PC-3 (cell line): Measurements from ENCODE around the gene METTL17. TPM values are rescaled to one million over a fixed set of nuclear protein-coding genes. Genes with fewer than 3 reads are reported as not detected.

Experiments
- ATAC-seq: fragments of 200-7000 bp; cut with Tn5 transposase; 2 replicates; pipeline ENCODE4 v1.9.1; 2020; ENCODE audit warnings: mild to moderate bottlenecking, moderate library complexity
- BruUV-seq: library from RNA; stranded (reverse); fragments of 400-500 nt; replicated peaks from 2 replicates; lab custom pipeline; 2021; lab: Mats Ljungman, UMichigan
- CTCF ChIA-PET: fragments of 300-600 bp; sonication (Branson Sonifier 250); formaldehyde crosslinking; loops from one replicate; lab custom pipeline; 2022; ENCODE audit warnings: antibody characterized with exemption; lab: Charles Lee
- POLR2A ChIA-PET: fragments of 300-600 bp; sonication (Branson Sonifier 250); formaldehyde crosslinking; loops from one replicate; lab custom pipeline; 2022; ENCODE audit warnings: antibody characterized with exemption; ENCODE audit not compliant: unreplicated experiment; lab: Charles Lee
- DNase-seq: peaks from one replicate; pipeline ENCODE4 v3.0.0-alpha.2; 2015
- H2AFZ ChIP-seq: fragments of 300-600 bp; sonication (generic); 2 replicates; pipeline ENCODE4 v1.6.0; 2016; ENCODE audit warnings: antibody characterized with exemption, low read length
- H3F3A ChIP-seq: fragments of 300-600 bp; sonication (generic); one replicate; pipeline ENCODE4 v1.6.0; 2017; ENCODE audit warnings: antibody characterized with exemption, low read length, control low read depth, mild to moderate bottlenecking; ENCODE audit not compliant: unreplicated experiment
- H3K27ac ChIP-seq: fragments of 300-600 bp; sonication (generic); 2 replicates; pipeline ENCODE4 v1.5.1; 2016; ENCODE audit warnings: mild to moderate bottlenecking, low read length
- H3K27me3 ChIP-seq: fragments of 300-600 bp; sonication (generic); 2 replicates; pipeline ENCODE4 v1.6.1; 2016; ENCODE audit warnings: low read length, mixed read lengths
- H3K36me3 ChIP-seq: fragments of 300-600 bp; sonication (generic); 2 replicates; pipeline ENCODE4 v1.6.1; 2016; ENCODE audit warnings: low read depth, mixed run types, low read length, mixed read lengths
- H3K4me1 ChIP-seq: fragments of 300-600 bp; sonication (generic); 2 replicates; pipeline ENCODE4 v1.5.1; 2016; ENCODE audit warnings: low read length; ENCODE audit not compliant: insufficient read depth
- H3K4me2 ChIP-seq: fragments of 300-600 bp; sonication (generic); 2 replicates; pipeline ENCODE4 v1.6.0; 2016; ENCODE audit warnings: low read length
- H3K4me3 ChIP-seq: fragments of 300-600 bp; sonication (generic); 2 replicates; pipeline ENCODE4 v1.5.1; 2016; ENCODE audit warnings: mild to moderate bottlenecking, low read length, mixed read lengths
- H3K79me2 ChIP-seq: fragments of 300-600 bp; sonication (generic); 2 replicates; pipeline ENCODE4 v1.6.1; 2017; ENCODE audit warnings: low read length, mixed read lengths
- H3K9ac ChIP-seq: fragments of 300-600 bp; sonication (generic); 2 replicates; pipeline ENCODE4 v1.6.0; 2016; ENCODE audit warnings: mild to moderate bottlenecking, low read length
- H3K9me2 ChIP-seq: fragments of 300-600 bp; sonication (generic); replicated peaks from 2 replicates; pipeline ENCODE4 v1.6.1; 2016; ENCODE audit warnings: mixed run types, low read length, mixed read lengths
- H3K9me3 ChIP-seq: fragments of 300-600 bp; sonication (generic); 2 replicates; pipeline ENCODE4 v1.6.1; 2016; ENCODE audit warnings: low read length, mixed read lengths
- H4K20me1 ChIP-seq: fragments of 300-600 bp; sonication (generic); 2 replicates; pipeline ENCODE4 v1.6.1; 2016; ENCODE audit warnings: low read length, mixed read lengths
- CTCF ChIP-seq: fragments of 300-600 bp; sonication (generic); conservative IDR thresholded peaks from 2 replicates; pipeline ENCODE4 v1.5.1; 2017; ENCODE audit warnings: antibody characterized with exemption, low read depth, mild to moderate bottlenecking, low read length
- EZH2 ChIP-seq: fragments of 300-600 bp; sonication (generic); IDR thresholded peaks from one replicate; pipeline ENCODE4 v1.6.1; 2017; ENCODE audit warnings: antibody characterized with exemption, mild to moderate bottlenecking, low read length; ENCODE audit not compliant: unreplicated experiment
- EZH2phosphoT487 ChIP-seq: fragments of 300-600 bp; sonication (generic); IDR thresholded peaks from 2 replicates; pipeline ENCODE4 v1.6.1; 2018; ENCODE audit warnings: mild to moderate bottlenecking, antibody characterized with exemption, low read length, borderline replicate concordance
- intact Hi-C: fragments of 100-400 bp; cut with micrococcal nuclease; formaldehyde crosslinking; loops from 2 replicates; pipeline ENCODE4 v1.9.0; 2023
- total RNA-seq: library from RNA; depleted of rRNA; stranded (reverse); fragments of >200 nt; gene quantifications from 2 replicates; pipeline ENCODE4 v1.2.3, GENCODE V29; 2014

Gene METTL17
- total RNA-seq, 1 experiment from 2014 or later = 99.0 TPM

GRCh38 chr14:20986811-20987210 is 3.0 kb upstream of the METTL17 start:
- TF ChIP-seq EZH2 = no peak
- TF ChIP-seq CTCF = no peak
- no peak for TF ChIP-seq EZH2phosphoT487
- peak; percentile 95 for DNase-seq
- Histone ChIP-seq H3K9me2 (no peaks in the 10 kb centered on the region; the same call in 1 of the 2 replicates), H2AFZ (peak overlapping the region; percentile 44), H3K4me3 (peak overlapping the region; percentile 19; the same call in 1 of the 2 replicates), H3K27ac (peak overlapping the region; percentile 59), H3F3A (peaks cover 4% of the 10 kb centered on the region), H3K4me1 (peaks cover 40% of the 10 kb centered on the region), H3K79me2 (peaks cover 20% of the 10 kb centered on the region), H4K20me1 (peaks cover 2% of the 10 kb centered on the region; the same call in 1 of the 2 replicates), H3K9me3 (no peaks in the 10 kb centered on the region), H3K9ac (no peak overlapping the region), H3K4me2 (peak overlapping the region; percentile 61), H3K36me3 (peaks cover 2% of the 10 kb centered on the region; the same call in 1 of the 2 replicates), H3K27me3 (peaks cover 5% of the 10 kb centered on the region; the same call in 1 of the 2 replicates)
- POLR2A ChIA-PET = no interaction called here
- CTCF ChIA-PET = no interaction called here
- ATAC-seq = peak; percentile 61
- intact Hi-C loops = no loop called here
- BruUV-seq = no TSS peak

GRCh38 chr14:20988717-20989470 is 886 bp upstream of the METTL17 start:
- peaks cover 4% of the 10 kb centered on the region for H3F3A ChIP-seq
- H3K9me2 ChIP-seq = no peaks in the 10 kb centered on the region; the same call in 1 of the 2 replicates
- H4K20me1 ChIP-seq = peaks cover 4% of the 10 kb centered on the region; the same call in 1 of the 2 replicates
- H3K4me2 ChIP-seq = peak overlapping the region; percentile 83
- no peaks in the 10 kb centered on the region for H3K27me3 ChIP-seq
- H2AFZ ChIP-seq = 0 out of 2 replicates have a peak overlapping the region, but pooled peaks have one; percentile 16
- peak overlapping the region; percentile 47; the same call in 1 of the 2 replicates for H3K9ac ChIP-seq
- H3K27ac ChIP-seq = peak overlapping the region; percentile 21; the same call in 1 of the 2 replicates
- H3K4me3 ChIP-seq = peak overlapping the region; percentile 92
- POLR2A ChIA-PET = no interaction called here
- peaks cover 18% of the 10 kb centered on the region for H3K36me3 ChIP-seq
- ATAC-seq (no peak), DNase-seq (no peak)
- CTCF ChIA-PET = interaction anchor here (0.6 to 0.9 kb wide), 2 partner anchors 18 to 152 kb away, joined by 3 to 4 read pairs; no protein-coding TSS in a partner anchor
- H3K4me1 ChIP-seq = peaks cover 42% of the 10 kb centered on the region
- TF ChIP-seq EZH2 (no peak), CTCF (no peak), EZH2phosphoT487 (no peak)
- BruUV-seq = TSS peak; percentile 97
- peaks cover 29% of the 10 kb centered on the region for H3K79me2 ChIP-seq
- intact Hi-C loops = loop anchor here (1.0 kb wide), 1 partner anchor 18 kb away; no protein-coding TSS in a partner anchor
- no peaks in the 10 kb centered on the region for H3K9me3 ChIP-seq
